ENCODE results near the gene ANKRD29.

Gene ANKRD29

DNA sequence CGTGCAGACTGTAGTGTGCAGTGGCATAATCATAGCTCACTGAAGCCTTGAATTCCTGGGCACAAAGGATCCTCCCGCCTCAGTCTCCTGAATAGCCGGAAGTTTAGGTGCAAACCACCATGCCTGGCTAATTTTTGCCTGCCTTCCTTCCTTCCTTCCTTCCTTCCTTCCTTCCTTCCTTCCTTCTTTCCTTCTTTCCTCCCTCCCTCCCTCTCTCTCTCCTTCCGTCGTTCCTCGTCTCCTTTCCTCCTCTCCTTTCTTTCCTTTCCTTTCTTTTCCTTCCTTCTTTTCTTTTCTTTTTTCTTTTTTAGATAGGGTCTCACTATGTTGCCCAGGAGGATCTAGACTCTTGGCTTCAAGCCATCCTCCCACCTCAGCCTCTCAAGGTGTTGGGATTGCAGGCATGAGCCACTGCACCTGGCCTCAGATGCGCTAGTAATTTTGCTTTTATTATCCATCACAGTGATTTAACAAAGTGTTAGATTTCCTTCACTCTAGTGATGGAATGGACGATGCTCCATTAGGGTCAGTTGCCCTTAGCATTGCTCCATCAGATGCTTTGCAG, 6.6 kb upstream of the ANKRD29 start:
- DNase-seq (ENCODE audit: low read depth): no peak
- TF ChIP-seq, protein P1, sequence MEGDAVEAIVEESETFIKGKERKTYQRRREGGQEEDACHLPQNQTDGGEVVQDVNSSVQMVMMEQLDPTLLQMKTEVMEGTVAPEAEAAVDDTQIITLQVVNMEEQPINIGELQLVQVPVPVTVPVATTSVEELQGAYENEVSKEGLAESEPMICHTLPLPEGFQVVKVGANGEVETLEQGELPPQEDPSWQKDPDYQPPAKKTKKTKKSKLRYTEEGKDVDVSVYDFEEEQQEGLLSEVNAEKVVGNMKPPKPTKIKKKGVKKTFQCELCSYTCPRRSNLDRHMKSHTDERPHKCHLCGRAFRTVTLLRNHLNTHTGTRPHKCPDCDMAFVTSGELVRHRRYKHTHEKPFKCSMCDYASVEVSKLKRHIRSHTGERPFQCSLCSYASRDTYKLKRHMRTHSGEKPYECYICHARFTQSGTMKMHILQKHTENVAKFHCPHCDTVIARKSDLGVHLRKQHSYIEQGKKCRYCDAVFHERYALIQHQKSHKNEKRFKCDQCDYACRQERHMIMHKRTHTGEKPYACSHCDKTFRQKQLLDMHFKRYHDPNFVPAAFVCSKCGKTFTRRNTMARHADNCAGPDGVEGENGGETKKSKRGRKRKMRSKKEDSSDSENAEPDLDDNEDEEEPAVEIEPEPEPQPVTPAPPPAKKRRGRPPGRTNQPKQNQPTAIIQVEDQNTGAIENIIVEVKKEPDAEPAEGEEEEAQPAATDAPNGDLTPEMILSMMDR (IDR thresholded peaks at IDR 0.05; ENCODE audit: low read depth, low read length): no peak
- TF ChIP-seq POLR2A (IDR thresholded peaks at IDR 0.05; ENCODE audit: extremely low read depth, insufficient read length) (no peak), MYC (IDR thresholded peaks at IDR 0.05; ENCODE audit: low read depth, low read length) (no peak)
- TF ChIP-seq, protein P2, sequence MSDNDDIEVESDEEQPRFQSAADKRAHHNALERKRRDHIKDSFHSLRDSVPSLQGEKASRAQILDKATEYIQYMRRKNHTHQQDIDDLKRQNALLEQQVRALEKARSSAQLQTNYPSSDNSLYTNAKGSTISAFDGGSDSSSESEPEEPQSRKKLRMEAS (IDR thresholded peaks at IDR 0.05; ENCODE audit: low read depth, low read length): no peak
- no peak overlapping the region for H3K4me3 ChIP-seq (ENCODE audit: low read depth, low read length)

DNA sequence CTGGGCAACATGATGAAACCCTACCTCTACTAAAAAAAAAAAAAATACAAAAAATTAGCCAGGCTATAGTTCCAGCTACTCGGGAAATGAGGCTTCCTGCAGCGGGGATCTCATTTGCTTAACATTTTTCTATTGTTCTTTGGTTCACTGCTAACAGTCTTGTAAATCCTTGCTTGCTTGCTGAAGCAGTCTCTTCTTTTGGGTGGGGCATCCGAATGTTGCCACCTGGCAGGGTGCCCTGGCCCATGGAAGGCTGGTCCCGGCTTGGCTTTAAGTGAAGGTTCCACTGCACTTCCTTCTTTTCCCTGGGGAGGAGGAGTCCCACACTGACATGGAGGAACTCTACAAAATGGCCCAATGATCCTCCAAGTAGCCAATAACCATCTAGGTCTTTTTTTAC, 6.0 kb upstream of the ANKRD29 start:
- no peak overlapping the region for H3K4me3 ChIP-seq (ENCODE audit: low read depth, low read length)
- TF ChIP-seq MYC (IDR thresholded peaks at IDR 0.05; ENCODE audit: low read depth, low read length): no peak
- TF ChIP-seq, protein P2 (IDR thresholded peaks at IDR 0.05; ENCODE audit: low read depth, low read length): no peak
- no peak for TF ChIP-seq POLR2A (IDR thresholded peaks at IDR 0.05; ENCODE audit: extremely low read depth, insufficient read length)
- TF ChIP-seq, protein P1 (IDR thresholded peaks at IDR 0.05; ENCODE audit: low read depth, low read length): no peak
- DNase-seq (ENCODE audit: low read depth): no peak

DNA sequence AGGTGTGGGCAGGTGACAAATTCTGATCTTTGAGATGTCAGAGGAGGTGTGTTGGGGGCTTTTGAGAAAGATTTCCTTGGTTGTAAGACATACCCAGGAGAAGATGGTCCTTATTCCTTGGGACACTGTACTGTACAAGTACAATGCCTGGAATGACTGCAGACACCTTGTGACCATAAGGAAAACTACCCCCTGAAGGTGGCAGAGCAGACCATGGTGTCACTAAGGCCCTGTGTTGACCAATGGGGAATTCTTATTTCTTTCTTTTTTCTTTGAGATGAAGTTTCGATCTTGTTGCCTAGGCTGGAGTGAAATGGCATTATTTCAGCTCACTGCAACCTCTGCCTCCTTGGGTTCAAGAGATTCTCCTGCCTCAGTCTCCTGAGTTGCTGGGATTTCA, 4.4 kb upstream of the ANKRD29 start:
- no peak for DNase-seq (ENCODE audit: low read depth)
- no peak overlapping the region for H3K4me3 ChIP-seq (ENCODE audit: low read depth, low read length)
- TF ChIP-seq, protein P1 (IDR thresholded peaks at IDR 0.05; ENCODE audit: low read depth, low read length): no peak

DNA sequence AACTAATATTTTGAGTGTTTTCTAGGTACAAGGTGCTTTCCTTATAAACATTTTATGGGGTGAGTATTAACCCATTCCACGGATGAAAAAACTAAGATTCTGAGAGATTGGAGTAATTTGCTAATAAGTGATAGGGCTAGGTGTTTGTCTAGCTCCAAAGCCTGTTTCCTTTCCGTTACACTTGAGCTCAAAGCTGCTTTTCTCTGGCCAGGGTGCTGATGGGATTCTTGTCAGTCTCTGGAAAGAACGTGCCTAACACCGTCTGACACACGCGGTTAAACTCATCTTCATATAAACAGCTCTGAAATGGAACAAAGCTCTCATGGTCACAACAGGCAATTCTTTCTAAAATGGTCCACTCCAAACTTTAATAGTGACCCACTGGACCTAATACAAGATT, 2.0 kb upstream of the ANKRD29 start:
- no peak for DNase-seq (ENCODE audit: low read depth)
- TF ChIP-seq MYC (IDR thresholded peaks at IDR 0.05; ENCODE audit: low read depth, low read length) (no peak), POLR2A (IDR thresholded peaks at IDR 0.05; ENCODE audit: extremely low read depth, insufficient read length) (no peak)
- TF ChIP-seq, protein P2 (IDR thresholded peaks at IDR 0.05; ENCODE audit: low read depth, low read length): no peak
- TF ChIP-seq, protein P1 (IDR thresholded peaks at IDR 0.05; ENCODE audit: low read depth, low read length): no peak
- H3K4me3 ChIP-seq (ENCODE audit: low read depth, low read length): no peak overlapping the region

DNA sequence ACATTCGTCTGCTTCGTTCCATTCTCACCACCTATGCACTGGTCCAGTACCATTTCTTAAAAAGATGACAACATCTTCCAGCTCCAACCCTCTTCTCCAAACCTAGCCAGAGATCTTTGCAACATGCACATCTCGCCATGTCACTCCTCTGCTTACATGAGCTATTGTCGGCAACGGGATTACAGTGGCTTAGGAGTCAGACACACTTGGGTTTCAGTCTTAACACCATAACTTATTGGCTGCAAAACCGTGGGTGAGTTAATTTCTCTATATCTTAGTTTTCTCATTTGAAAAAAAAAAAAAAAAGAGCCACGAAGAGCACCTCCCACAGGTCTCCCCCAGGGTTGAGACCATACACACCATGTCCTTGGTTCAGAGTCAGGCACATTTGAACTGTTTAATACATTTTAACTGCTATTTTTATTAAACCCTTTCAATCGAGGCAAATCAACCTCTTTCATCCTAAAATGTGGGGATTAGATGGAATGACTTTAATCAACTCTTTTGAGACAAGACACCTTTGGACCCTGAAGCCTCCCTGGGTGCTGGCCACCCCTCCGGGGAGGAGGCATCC, 889 bp downstream of the ANKRD29 start:
- H3K4me3 ChIP-seq (ENCODE audit: low read depth, low read length): no peak overlapping the region
- peak; percentile 37 for DNase-seq (ENCODE audit: low read depth)
- TF ChIP-seq, protein P2 (IDR thresholded peaks at IDR 0.05; ENCODE audit: low read depth, low read length): no peak
- TF ChIP-seq MYC (IDR thresholded peaks at IDR 0.05; ENCODE audit: low read depth, low read length) (no peak), POLR2A (IDR thresholded peaks at IDR 0.05; ENCODE audit: extremely low read depth, insufficient read length) (no peak)
- TF ChIP-seq, protein P1 (IDR thresholded peaks at IDR 0.05; ENCODE audit: low read depth, low read length): no peak

DNA sequence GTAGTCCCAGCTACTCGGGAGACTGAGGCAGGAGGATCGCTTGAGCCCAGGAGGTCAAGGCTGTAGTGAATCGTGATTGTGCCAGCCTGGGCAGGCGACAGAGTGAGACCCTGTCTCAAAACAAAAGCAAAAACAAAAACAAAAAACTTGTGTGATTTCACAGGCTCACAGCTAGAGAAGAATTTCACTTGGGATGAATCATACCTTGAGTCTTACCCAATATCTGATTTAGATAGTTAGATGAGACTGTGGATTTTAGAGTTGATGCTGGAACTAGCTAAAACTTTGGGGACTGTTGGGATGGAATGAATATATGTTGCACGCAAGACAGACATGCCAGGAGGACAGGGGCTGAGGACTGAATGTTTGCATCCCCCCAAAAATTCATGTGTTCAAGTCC, 4.4 kb downstream of the ANKRD29 start:
- TF ChIP-seq, protein P2 (IDR thresholded peaks at IDR 0.05; ENCODE audit: low read depth, low read length): no peak
- TF ChIP-seq, protein P1 (IDR thresholded peaks at IDR 0.05; ENCODE audit: low read depth, low read length): no peak
- no peak for TF ChIP-seq POLR2A (IDR thresholded peaks at IDR 0.05; ENCODE audit: extremely low read depth, insufficient read length)
- no peak for TF ChIP-seq MYC (IDR thresholded peaks at IDR 0.05; ENCODE audit: low read depth, low read length)
- H3K4me3 ChIP-seq (ENCODE audit: low read depth, low read length): no peak overlapping the region
- DNase-seq (ENCODE audit: low read depth): no peak
